NCI-H2227 (cell line): ENCODE results near the gene HES3.
"Not testable (repeated sequence)": the region's sequence is repeated elsewhere in the genome, so short reads cannot be mapped to it uniquely, and the experiment has no call there.

Source experiments
- DNase-seq: peaks from one replicate; lab custom pipeline; 2025; ENCODE audit not compliant: unreplicated experiment; lab: John Stamatoyannopoulos, UW

HES3 gene

DNA sequence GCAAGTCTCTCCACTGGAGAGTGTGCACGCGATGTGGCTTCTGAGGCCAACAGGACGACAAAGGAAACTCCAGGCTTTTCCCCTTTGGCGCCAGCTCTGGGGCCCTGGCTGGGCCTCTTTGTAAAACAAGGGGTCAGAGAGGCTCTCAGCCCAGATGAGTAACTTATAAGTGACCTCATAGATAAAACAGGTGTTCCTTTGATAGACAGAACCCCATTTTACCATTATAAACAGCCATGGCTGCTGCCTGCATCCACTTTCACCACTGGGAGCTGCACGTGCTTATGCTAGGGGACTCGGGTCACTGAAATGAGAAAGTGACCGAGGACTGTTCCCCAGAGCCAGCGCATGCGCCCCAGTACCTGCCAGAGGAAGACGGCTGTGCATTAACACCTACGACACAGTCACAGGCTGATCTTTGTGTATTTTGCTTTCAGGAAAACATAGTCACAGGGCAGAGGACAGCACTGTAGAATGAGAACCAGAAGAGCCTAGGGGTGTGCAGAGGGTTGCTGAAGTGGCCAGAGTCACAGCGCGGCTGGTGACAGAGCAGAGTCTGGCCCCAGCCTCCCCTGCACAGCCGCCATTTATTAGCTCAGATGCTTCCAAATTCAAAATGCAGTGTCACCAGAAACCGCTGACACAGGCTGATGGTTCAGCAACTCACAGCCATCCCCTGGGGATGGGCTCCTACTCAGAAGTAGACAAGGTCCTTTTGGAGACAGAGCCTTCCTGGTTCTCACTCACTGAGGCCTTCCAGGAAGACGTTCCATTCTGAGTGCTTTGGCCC is 25.4 kb upstream of the HES3 start:
- DNase-seq = no peak

DNA sequence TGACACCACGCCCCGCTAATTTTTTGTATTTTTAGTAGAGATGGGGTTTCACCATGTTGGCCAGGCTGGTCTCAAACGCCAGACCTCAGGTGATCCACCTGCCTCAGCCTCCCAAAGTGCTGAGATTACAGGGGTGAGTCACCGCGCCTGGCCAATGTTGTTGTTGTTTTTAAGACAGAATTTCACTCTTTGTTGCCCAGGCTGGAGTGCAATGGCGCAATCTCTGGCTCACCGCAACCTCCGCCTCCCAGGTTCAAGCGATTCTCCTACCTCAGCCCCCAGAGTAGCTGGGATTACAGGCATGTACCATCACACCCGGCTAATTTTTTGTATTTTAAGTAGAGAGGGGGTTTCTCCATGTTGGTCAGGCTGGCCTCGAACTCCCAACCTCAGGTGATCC is 24.3 kb upstream of the HES3 start:
- not testable (repeated sequence) for DNase-seq

DNA sequence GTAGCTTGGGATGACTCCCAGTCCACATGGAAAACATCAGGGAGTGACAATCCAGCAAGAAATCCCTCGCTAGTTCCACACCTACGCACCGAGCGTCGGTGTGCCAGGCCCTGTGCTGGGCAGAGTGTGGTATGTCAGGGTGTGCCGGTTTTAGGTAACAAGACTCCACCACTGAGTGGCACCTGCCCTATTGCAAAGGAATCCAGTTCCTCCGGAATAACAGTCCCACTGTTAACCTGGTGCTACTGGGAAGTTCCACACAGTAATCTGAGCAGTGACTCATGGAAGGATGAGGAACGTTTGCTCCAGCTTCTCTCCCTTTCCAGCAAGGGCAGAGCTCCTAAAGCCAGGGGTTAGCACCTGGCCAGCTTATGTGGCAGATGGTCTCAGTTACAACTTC is 23.7 kb upstream of the HES3 start:
- no peak for DNase-seq

DNA sequence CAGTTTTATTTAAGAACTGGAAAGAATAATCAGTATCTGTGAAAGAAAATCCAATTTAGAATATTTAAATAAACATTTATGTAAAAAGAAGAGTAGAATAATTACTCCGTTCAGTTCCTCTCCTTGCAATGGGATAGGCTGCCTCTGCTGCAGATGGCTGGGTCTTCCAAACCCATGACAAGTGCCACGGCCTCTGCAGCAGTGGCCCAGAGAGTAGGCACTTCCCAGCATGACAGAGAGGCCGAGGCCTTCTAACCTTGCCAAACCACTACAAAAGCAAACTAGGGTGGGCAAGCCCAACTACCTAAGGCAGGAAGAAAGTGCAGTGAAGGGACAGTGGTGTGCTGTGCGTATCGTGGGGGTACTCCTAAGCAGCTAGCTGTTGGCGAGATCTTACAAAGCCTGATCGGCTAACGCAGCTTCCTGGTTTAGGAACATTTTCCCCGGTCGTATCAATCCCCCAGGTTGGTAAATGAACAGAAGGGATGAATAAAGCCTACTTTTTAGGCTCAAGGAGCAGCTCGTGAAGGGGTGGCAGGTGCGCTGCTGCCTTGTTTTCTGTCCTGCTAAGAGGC is 22.7 kb upstream of the HES3 start:
- DNase-seq = no peak

DNA sequence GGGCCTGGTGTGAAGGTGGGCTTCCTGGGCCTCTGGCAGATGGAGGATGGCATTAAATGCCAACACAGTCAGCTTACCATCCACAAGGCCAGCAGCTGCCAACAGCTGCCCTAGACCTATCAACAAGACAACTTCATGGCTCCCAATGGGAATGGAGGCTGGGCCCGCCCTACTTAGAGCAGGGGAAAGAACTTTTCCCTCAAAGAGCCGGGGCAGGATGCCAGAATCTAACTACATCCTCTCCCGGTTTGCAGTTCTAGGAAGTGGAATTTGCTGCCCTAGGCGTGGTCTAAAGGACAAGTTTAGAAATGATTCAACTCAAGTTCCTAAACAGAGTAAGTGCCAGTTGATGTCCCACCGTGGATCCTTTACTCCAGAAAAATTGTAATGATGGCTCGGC is 21.3 kb upstream of the HES3 start:
- no peak for DNase-seq

DNA sequence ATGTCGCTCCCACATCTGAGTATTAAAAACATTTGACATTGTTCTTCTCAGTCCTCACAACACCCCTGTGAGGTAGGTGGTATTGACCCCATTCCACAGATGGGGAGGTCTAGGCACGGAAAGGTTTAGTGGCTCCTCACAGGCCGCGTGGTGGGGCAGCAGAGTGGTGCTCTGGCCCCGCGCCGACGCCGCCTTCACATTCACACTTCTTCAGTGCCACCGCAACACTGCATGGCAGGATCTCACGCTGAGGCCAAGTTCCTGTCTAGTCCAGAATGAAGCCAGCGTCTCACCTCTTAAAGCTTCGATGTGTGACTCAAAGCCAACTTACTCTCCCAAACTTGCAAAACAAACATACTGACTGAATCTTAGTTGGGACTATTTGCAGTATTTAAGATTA is 20.4 kb upstream of the HES3 start:
- DNase-seq = no peak

DNA sequence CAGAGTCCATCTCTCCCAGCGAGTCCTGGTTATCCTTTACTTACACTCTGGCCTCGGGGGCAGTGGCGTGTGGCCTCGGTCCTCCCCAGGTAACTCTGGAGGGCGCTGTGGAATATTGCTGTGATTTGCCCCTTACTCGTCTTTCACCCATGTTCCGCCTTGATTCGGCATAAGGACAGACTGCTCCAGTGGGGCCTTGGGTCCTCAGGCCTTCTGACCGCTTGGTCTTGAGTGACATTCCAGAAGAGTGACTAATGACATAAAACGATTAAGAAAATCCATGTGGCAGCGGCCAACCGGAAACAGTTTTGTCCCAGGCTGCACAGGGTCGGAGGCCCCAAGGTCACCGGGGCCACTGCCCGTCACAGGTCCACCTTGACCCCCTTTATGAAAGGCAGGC is 19.3 kb upstream of the HES3 start:
- no peak for DNase-seq

DNA sequence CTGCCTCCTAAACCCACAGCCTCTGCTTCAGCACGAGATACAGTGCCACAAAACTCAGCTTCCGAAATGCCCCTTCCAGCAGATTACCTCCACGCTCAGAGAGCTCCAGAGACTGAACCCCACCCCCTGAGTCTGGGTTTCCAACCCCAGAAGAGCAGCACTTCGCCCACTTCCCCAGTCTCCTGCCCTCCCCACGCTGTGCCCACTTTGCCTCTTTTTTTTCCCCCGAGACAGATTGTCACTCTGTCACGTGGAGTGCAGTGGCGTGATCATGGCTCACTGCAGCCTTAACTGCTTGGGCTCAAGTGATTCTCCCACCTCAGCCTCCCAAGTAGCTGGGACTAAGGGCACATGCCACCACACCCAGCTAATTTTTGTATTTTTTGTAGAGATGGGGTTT is 18.3 kb upstream of the HES3 start:
- no peak for DNase-seq

DNA sequence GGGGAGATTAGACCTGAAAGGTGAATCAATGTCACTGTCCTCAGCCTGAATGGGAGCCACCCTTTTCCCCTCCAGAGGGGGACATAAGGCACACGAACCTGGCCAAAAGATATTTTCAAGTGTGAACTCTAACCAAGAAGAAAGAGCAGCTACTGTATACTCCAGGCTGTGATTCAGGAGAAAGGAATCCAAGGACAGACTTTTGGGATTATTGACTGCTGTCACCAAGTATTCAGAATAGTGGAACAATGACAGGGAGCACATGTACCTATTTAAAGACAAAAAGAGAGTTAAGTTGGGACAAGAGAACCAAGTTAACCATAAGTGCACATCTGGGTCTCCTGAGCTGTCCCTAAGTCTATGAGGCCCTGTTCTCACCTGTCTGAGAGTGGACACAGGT is 10.6 kb upstream of the HES3 start:
- no peak for DNase-seq

DNA sequence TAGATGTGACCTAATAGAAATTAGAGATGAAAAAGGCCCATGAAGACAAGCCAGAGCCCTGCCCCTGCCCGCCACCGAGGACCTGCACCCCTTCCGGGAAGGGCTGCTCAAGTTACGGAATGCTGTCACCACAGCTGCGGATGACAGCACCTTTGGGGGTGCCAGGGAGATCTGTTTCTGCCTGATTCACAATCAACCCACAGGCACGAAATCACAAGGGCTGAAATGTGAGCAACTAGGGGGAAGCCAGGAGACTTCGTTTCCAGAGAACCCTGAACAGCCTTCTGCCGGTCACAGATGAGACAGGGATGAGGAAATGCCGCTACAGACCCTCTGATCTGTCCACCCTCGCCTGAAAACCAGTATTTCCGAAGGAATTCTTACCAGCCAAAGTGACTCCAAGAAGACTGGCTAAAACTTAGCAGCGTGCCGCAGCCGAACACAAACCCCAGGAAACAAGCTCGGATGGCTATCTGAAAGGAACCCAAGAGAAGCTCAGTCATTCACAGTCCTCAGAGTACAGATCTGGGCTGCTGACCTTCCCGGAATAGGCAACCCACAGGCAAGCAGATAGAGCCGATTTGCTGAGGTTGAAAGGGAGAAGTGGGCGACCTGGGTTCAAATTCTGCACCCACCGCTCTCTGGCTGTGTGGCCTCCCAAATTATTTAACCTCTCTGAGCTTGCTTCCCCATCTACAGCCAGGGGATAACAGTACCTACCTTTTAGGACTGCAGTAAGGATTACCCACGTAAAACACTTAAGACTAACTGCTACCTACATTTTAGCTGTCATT is 9.3 kb upstream of the HES3 start:
- no peak for DNase-seq

DNA sequence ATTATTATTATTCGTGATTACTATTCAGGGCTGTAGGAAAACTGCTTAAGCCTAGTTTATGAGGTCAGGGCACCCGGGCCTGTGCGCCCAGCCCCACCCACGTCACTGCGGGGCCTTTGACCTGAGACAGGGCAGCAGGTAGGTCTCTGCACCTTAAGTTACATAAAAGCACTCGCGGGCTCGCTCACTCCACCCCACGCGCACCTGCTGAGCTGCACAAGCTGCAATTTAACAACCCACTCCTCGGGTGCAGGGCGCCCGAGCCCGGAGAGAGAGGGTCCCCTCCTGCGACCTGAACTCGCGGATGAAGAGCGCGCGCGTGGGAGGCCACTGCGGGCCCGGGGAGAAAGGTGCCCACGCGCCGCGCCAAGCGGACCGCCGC is 8.7 kb upstream of the HES3 start:
- DNase-seq = no peak

DNA sequence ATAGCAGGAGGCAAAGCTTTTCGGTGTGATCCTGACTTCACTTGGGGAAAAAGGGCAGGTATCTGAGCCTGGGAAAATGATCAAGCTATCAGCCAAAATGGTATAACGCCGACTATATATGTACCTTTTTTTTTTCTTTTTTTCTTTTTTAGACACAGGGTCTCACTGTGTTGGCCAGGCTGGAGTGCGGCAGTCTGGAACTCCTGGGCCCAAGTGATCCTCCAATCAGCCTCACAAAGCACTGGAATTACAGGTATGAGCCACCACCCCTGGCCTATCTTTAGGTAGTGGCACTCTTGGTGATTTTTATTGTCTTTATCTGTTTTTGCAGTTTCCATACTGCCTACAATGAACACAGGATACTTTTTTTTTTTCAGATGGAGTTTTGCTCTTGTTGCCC is 6.9 kb upstream of the HES3 start:
- DNase-seq = no peak

DNA sequence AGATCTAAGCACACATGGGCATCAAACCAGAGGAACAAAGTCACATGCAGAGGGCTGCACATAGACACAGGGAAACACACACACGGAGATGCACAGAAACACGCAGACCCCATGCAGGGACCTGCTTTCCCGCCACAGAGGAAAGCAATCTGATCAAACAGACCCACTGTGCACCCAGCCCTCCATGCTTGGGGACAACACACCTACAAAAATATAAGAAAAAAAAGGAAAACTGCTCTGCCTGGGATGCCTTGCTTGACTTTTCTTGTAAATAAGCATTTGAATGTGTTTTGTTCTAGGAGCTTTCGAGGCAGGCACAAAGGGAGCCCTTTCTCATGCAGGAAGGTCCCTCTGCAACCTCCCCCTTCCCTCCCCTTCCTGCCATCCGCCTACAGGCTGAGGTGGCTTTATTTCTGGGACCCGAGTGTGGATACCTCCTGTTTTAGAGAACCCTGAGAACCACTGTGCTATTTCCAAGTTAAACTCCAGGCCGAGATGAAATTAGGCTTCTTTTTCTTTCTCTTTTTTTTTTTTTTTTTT is 4.7 kb upstream of the HES3 start:
- DNase-seq = no peak

DNA sequence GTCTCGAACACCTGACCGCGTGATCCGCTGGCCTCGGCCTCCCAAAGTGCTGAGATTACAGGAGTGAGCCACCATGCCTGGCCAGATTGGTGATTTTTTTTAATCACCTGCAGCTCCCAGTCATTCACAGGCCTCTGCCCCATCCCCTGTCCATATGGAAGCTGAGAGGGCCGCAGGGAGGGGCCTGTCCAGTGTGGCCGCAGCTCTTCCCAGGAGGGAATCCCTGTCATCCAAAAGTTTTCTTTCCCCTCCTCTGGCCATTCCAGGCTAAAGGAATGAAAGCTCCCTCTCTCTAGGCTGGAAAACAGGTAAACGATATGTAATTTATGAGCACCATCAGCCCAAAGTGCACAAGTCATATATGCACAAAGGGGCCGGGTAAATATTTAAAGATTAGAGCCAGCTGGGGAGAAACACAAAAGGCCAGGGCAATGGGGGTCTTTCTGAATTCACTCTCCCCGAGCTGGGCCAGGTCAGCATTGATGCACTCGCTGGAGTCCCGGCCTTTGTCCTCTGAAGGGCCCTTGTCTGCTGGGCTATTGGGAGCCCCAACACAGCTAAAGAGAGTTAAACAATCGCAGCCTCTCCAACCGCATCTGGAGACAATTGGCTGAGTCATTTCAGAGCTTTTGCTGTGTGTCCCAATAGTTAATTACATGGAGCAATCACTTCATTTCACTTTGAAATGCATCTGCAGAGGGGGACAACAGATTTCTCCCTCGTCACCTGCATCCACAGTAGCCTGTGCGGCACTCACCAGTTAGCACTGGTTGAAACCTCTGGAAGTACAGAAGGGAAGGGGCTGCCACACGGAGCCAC is 3.8 kb upstream of the HES3 start:
- peak; percentile 58 for DNase-seq

DNA sequence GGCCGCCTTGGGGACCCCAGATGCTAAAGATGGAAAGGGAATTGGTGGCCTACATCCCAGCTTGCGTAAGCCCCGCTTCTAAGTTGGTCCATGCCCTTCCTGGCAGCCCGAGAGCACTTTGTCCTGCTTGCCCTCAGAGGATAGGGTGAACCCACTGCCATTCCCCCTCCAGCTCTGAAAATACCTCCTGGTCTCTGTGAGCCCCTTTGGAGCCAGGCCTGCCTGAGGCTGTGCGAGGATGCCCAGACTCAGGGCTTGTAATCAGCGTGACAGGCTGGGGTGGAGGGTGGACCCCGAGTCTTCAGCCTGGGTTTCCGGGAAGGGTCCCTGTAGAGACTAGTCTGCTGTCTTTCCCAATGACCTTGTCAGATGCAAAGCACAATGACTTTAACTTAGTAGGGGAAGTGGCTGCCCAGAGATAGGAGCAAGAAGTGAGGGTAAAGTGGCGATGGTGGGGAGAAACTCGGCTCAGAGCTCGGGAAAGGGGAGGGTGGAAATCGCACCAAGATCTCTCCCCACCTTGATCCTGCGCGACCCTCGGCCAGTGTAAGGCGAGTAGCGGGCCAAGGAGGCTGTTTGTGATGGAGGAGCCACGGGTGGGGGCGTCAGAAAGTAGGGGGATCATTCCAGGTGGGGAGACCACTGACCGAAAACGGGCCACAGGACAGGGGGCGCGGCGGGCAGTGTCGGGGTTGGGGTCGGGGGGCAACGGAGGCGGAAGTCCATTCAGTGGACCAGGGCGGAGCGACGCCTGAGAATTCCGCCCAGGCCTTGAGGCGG is 2.7 kb upstream of the HES3 start:
- no peak for DNase-seq

DNA sequence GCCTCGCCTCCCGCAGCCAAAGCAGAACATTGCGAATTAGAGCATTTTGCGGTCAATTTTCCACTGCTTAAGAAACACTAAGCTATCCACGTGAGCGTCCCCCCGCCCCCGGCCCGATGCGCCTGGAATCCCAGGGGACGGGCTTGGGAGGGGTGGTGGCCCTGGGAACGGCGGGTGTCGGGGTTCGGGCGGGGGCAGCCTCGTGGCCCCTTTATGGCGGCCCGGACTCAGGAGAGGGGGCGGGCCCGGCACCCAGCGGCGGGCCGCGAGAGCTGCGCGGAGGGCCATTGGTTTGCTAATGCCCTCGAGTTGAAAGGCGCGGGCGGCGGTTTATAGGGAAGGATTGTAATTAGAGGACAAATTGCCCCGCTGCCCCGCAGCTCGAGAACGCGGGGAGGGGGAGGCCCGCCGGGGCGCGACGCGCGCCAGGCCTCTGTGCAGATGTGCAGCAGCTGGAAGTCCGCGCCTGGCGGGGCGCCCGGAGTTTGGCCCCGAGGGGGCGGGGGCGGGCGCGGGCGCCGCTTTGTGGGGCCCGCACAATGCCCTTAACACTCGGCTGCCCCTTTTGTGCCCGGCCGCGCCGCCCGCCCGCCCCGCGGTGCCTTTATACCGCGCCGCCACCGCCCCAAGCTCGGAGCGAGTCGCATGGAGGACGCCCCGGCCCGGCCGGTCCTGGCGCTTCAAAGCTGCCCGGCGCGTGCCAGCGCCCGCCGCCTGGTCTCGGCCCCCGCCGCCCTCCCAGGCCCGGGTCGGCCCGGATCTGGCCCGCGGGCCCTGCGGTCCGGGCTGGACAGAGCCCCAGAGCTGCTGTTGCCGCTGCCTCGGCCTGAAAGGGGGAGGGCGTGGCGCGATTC is 1.9 kb upstream of the HES3 start:
- peak; percentile 61 for DNase-seq

DNA sequence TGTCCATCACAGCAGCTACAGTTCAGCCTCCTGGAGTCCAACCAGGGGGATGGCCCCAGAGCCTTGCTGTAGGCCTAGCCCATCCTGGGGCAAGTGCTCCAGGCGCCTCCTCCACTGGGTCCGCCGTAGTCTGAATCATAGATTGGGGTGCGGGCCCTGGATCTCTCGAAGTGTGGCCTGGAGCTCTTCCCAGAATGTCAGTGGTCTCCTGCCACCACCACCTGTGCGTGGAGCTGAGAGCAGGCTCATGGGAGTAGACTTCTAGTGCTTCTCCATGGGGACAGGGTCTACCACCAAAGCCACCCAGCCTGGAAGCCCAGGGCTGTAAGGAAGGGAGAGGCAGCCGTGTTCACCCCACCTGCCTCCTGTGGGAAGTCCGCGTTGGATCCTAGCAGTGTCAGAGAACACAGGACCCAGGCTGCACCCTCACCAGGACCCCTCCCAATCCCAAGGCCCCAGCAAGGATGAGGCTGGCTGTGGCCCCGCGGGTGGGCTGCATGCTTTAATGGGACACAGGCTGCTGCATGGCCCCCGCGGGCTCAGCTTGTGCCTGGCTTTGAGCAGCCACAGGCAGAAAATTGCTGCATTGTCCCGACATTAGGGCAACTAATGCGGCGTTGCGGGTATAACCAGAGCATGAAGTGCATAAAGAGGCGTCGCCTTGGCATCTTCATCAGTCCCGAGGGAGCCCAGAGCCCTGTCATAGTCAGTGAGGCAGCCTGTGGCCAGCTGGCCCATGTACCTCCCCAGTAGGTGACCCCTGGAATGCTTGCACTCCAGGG is 735 bp upstream of the HES3 start:
- DNase-seq = no peak

DNA sequence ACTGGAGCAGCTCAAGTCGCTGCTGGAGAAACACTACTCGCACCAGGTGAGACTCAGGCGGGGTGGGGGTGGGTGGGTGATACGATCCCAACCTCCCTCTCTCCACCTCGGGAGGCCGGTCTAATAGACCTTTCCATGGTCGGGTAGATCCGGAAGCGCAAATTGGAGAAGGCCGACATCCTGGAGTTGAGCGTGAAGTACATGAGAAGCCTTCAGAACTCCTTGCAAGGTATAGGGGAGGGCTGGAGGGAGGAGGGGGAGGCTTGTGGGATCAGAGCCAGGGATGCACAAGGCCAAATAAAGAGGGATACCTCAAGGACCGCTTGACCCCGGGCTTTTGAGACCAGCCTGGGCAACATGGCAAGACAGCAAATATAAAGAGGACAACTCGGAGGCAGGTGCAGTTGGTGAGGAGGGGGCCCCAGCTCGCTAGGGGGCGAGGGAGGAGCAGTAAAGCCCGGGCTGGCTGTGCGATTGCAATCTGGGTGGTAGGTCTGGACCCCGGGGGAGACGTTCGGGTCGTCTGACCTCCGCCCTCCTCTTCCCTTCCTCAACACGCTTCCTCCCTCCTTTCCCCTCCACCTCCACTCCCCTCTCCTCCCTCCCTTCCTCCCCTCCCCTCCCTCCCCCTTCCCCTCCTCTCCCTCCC is 546 bp downstream of the HES3 start:
- no peak for DNase-seq
